GM21576 (cell line): Measurements from ENCODE around the gene ZRANB3.
"Not testable (repeated sequence)": the region's sequence is repeated elsewhere in the genome, so short reads cannot be mapped to it uniquely, and the experiment has no call there.

Experiments
- ATAC-seq: cut with Tn5 transposase; IDR thresholded peaks from one replicate; pipeline ENCODE4 v1.9.1; 2021; ENCODE audit warnings: mild to moderate bottlenecking, moderate library complexity; ENCODE audit not compliant: unreplicated experiment

Gene ZRANB3

DNA sequence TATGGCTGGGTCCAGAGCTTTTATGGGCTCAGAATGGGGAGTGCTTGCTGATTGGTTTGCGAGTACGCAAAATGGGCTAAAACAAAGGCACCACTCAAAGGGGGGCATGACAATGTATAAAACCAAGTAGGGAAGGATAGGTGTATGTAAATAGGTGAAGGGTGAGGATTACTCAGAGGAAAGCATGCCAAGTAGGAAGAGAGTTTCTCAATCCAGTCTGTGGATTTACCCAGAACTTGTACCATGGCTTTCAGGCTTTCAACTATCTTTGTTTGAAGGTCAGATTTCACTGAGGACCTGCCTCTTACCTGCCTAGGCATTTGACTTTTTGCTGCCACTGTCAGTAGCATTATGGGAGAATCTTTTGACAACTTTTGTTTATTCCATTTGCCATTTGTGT, 386.7 kb downstream of the ZRANB3 start:
- no peak for ATAC-seq

DNA sequence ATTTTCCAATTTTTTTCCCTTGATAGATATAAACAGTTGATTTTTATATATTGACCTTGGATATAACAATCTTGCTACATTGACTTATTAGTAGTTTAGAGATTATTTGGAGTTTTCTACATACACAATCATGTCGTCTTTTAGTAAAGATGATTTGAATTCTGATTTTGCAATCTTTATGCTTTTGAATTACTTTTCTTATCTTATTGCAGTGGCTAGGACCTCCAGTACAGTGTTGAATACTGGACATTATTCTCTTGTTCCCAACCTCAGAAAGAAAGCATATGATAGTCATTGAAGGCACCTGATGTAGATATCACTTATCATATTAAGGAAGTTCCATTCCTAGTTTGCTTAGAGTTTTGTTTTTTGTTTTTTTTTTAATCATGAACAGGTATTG, 388.7 kb downstream of the ZRANB3 start:
- no peak for ATAC-seq

DNA sequence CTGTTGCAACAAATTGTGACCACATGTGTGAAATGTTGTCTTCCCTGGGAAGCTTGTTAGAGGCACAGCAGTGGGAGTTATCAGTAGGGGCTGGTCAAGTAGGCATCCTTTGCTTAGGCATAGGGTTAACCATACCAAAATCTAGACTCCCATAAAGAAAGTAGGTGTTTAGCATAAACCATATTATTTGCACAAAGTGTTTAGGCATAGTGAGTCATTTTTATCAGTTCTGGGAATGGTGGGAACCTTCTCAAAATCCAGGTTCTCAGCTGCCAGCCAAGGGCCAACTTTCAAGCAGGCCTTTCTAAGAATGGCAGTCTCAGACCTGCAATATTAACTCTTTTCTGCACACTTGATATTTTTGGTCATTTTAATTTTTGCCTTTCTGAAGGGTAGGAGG, 390.4 kb downstream of the ZRANB3 start:
- ATAC-seq: no peak

DNA sequence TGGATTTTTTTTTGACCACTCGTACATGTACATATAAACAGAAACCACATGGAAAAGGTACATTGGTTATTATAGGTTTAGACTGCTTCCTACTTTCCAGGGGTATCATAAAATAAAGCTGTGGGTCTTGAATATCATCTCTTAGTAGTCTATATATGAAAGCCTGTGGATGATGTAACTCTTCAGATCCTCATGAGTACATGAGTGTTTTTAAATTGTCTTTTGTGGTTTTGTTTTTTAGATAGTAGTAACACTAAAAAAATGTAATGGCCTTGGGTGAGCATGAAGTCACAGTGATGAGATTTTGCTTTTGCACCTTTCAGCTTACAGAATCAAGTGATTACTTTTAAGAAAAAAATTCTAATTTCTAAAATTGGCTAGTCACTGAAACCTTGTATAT, 398.7 kb downstream of the ZRANB3 start:
- ATAC-seq: no peak

DNA sequence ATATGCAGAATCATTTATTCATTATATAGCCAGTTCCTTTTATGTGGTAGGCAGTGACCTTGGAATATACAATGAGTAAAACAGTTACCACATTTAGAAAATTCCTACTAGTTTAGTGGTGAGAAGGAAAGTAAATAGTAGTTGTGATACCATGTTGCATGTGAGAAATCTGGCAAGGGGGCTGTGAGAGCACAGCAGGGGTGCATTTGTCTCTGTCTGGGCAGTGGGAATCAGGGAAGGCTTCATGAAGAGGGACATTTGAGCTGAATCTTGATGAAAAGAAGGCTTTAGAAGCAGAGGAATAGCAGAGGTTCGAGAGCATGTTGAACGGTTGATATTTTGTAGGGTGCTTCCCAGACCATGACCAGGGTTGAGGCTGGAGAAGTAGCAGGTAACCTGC, 400.3 kb downstream of the ZRANB3 start:
- no peak for ATAC-seq

DNA sequence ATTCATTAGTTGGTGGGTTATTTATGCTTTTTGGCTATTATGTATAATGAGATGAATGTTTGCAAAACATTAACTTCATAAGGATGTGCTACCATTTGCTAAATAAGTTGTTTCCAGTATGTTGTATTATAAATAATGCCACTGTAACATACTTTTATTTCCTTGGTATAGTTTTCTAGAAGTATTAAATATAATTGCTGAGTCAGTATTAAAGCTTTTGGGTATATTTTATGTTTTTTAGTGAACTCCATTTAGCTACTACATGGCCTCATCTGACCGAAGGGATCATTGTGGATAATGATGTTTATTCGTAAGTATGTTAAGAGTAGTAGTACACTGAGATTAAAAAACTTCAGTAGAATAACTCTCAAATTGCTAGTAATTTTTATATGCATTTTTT, 405.1 kb downstream of the ZRANB3 start:
- no peak for ATAC-seq

DNA sequence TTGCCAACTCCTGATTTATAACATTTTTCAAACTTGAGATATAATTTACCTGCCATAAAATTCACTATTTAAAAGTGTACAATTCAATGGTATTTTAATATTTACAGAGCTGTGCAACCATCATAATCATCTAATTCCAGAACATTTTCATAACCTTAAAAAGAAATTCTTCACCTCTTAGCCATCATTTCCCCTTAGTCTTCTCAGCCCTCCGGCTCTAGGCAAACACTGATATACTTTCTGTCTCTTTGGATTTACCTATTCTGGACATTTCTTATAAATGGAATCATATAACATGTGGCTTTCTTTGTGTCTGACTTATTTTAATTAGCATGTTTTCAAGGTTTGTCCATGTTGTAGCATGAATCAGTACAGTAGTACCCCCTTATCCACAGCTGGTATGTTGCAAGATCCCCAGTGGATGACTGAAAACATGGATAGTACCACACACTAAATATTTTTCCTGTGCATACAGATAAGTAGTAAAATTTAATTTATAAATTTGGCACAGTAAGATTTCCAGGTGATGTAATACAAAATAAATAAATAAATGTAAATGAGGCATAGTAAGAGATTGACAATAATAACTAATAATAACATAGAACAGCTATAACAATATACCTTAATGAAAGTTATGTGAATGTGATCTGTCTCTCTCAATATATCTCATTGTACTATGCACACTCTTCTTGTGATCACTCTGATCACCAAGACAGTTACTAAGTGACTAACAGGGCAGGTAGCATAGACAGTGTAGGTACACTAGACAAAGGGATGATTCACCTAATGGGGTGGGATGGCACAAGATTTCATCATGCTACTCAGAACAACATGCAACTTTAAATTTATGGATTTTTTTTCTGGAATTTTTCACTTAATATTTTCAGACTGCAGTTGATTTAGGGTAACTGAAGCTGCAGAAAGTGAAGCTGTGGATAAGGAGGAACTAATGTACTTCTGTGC, 405.8 kb downstream of the ZRANB3 start:
- ATAC-seq: no peak

DNA sequence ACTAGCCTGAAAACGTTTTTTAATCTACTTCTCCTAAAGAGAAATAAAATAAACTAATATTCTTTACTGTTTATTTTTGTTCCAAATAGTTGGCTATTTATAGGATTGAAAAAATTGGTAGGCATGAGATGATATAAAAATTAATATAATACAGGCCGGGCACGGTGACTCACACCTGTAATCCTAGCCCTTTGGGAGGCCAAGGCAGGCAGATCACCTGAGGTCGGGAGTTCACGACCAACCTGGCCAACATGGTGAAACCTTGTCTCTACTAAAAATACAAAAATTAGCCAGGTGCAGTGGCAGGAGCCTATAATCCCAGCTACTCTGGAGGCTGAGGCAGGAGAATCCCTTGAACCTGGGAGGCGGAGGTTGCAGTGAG, 409.4 kb downstream of the ZRANB3 start:
- ATAC-seq: not testable (repeated sequence)

DNA sequence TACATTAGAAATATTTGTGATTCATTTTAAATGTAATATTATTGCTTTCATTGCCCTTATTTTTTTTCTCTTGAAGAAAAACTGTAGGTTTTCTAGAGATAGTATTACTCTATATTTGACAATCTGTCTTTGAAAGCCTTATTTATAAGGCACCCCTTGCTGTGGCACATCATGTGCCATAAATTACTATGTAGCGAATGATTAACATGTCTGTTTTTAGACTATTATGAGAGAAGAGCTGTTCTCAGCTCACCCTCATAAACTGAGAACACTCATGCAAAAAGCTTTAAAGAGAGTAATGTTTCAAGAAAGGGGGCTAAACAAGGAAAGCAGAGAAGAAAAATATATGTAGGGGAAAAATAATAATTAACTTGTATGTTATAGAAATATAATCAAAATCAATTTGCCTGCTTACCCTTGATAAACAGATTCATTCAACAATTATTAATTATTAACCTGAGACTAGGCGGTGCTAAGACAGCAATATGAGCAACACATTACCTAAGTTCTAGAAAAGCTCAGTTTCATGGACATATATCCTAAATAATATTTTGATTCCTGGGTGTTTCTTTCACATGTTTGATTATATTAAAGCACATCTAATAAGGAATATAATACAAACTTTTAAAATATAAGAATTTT, 409.9 kb downstream of the ZRANB3 start:
- ATAC-seq: no peak

DNA sequence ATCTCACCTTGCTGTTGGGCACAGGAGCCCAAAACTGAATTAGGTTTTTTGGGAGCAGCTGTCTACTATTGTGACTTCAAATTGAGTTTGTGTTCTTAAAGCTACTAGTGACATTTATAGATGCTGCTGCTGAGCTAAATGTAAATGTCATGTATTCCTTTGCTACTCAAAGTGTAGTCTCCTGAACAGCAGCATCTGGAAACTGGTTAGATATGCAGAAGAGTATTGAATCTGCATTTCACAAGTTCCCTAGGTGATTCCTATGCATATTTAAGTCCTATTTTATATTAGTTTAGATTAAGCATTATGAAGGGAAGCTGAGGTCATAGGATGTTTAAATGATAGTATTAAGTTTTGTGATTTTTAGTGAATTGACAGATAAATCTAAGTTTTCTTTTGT, 411.4 kb downstream of the ZRANB3 start:
- no peak for ATAC-seq

DNA sequence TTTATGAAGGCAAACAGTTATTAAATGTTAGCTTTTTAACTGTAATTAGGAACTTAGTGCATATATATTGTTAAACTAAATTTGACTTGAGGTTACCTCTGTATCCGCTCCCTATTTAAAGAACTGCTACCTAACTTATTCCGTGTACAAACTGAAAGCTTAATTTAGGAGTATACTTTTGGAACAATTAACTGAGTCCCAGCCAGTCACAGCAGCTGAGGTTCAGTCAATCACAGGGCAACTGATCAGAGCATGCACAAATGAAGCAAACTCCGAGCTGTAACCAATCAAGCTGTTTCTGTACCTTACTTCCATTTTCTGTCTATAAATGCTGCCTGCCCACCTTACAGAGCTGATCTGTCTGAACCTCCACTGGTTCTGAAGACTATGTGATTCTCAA, 417.7 kb downstream of the ZRANB3 start:
- ATAC-seq: no peak

DNA sequence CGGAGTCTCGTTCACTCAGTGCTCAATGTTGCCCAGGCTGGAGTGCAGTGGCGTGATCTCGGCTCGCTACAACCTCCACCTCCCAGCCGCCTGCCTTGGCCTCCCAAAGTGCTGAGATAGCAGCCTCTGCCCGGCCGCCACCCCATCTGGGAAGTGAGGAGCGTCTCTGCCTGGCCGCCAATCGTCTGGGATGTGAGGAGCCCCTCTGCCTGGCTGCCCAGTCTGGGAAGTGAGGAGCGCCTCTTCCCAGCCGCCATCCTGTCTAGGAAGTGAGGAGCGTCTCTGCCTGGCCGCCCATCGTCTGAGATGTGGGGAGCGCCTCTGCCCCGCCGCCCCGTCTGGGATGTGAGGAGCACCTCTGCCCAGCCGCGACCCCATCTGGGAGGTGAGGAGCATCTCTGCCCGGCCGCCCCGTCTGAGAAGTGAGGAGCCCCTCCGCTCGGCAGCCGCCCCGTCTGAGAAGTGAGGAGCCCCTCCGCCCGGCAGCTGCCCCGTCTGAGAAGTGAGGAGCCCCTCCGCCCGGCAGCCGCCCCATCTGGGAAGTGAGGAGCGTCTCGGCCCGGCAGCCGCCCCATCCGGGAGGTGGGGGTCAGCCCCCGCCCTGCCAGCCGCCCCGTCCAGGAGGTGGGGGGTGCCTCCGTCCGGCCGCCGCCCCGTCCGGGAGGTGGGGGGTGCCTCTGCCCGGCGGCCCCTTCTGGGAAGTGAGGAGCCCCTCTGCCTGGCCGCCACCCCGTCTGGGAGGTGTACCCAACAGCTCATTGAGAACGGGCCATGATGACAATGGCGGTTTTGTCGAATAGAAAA, 425.3 kb downstream of the ZRANB3 start:
- ATAC-seq: not testable (repeated sequence)

DNA sequence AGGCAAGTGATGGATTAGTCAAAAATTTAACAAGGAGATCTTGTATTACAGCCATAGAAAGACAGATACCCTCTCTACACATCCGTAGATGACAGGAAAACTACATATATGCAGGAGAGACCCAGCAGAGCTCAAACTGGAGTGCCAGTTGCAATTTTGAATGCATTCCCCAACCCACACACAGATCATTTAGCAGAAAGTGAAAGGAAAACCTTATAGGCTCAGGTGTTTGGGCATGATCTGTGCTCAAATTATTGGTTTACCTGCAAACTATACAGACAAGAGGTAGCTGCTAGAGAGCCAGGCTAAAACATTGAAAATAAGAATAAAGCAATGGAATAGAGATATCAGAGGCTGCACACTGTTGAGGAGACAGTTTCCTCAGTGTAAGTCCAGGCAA, 427.2 kb downstream of the ZRANB3 start:
- ATAC-seq: no peak

DNA sequence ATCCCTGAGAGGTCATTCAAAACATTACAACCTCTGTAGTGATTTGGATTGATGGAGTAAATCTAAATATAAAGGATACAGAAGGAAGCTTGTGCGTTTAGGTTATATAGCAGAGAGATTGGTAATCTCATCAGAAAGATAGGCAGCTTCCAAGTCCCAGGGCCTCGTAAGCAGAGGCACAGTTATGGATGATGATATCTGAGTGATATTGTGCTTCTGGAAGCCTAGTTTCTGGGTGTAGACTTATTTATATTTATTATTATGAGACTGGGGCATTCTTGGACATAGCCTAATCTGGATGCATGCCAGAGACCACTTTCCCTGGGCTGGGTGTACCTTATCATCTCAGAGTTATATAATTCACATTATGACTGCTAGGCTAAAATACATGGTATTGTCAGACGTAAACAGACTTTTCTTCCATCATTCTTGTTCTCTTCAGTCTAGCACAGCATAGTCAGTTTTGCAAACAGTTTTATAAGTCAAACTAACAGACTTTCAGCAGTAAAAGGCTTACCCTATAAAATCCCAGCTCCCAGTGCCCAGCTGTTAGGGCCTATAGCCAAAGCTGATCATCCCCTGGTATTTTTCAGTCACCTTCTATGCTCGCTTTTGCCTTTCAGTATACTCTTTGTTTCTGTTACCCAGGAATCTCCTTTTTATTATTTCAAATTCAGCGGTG, 431.1 kb downstream of the ZRANB3 start:
- no peak for ATAC-seq

DNA sequence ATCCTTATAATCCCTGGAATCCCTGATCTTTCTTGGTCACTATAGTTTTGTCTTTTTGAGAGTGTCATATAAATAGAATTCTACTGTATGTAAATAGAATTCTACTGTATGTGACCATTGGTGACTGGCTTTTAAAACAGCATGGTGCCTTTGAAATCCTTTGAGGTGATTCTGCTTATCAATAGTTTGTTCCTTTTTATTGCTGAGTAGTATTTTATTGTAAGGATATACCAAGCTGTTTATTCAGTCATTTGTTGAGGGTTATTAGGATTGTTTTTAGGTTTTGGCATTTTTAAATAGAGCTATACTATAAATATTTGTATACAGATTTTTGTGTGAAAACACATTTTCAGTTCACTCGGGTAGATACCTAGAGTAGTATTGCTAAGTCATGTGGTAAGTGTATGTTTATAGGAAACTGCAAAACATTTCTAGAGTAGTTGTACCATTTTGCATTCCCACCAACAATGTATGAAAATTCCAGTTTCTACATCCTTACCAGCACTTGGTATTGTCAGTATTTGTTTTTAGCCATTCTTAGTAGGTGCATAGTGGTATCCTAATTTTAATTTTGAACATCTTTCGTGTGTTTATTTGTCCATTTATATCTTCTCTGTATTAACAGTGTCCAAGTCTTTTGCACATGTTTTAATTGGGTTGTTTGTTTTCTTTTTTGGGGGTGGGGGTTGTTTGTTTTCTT, 433.3 kb downstream of the ZRANB3 start:
- no peak for ATAC-seq

DNA sequence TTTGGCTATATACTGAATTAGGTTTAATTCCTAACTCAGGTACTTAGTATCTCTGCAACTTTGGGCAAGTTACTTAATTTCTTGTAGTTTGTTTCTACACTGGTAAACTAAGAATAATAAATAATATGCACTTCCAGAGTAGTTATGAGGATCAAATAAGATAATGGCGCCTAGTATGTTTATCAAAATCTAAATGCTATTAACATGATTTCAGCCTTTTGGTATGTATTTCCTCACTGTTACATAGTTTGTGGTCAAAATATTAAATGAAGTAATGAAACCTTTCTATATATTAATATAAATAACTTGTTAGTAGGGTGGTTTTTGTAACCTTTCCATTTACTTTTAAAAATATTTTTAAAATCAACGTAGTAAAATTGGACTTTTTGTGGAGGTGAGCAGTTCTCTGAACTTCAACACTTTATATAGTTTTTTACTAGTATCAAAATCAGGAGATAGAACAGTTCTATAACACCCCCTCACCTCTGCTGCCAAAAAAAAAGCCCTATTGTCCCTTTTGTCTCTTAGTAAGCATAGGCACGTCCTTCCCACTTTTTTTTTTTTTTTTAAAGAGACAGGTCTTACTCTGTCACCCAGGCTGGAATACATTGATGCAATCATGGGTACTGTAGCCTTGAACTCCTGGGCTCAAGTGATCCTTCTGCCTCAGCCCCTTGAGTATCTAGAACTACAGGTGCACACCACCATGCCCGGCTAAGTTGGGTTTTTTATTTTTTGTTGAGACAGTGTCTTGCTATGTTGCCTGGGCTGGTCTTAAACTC, 434.2 kb downstream of the ZRANB3 start:
- no peak for ATAC-seq

DNA sequence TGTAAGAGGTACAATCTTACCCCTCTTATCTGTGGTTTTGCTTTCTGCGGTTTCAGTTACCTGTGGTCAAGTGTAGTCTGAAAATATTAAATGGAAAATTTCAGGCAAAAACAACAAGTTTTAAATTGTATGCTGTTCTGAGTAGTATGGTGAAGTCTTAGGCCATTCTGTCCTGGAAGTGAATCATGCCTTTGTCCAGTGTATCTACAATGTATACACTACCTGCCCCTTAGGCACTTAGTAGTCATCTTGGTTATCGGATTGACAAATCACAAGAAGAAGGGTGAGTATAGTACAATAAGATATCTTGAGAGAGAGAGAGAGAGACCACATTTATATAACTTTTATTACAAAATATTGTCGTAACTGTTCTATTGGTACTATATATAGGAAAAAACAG, 435.4 kb downstream of the ZRANB3 start:
- ATAC-seq: no peak

DNA sequence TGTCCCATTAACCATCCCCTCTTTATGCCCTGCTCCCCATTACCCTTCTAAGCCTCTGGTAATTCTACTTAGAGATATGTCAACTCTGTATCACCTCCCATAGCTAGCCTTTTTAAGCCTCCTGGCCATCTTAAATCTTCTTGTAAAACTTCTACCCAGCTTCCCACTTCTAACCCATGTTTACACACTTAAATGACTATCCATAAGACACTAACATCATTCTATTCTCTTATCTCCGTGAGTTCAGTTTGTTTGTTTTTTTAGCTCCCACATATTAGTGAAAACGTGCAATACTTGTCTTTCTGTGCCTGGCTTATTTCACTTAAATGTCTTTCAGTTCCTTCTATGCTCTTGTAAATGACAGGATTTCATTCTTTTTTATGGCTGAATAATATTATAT, 436.5 kb downstream of the ZRANB3 start:
- no peak for ATAC-seq

DNA sequence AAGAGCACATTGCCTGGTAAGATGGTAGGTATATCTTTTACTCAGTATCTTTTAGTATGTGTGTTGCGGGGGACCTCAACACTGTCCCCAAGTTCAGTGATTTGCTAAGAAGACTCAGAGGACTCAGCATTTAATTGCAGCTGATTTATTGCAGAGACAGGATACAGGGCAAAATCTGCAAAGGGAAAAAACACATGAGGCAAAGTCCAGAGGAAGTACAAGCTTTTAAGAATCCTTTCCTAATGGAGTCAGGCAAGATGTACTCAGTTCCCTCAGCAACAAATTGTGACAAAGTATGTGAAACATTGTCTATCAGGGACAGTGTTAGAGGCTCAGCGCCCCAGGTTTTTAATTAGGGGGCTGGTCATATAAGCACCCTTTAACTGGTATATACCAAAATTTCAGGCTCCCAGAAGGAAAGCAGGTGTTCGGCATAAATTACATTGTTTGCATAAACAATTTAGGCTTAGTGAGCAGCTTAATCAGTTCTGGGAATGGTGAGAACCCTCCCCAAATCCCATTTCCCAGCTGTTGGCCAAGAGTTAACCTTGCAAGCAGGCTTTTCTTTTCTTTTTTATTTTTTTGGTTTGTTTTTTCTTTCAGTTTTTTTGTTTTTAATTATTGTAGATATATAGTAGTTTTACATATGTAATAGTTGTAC, 437.2 kb downstream of the ZRANB3 start:
- no peak for ATAC-seq
